ENCODE results near the gene FAM222B.
A peak's percentile ranks its signal among the peaks of the same experiment; 100 is the strongest.
"Not testable (repeated sequence)": the region's sequence is repeated elsewhere in the genome, so short reads cannot be mapped to it uniquely, and the experiment has no call there.

The FAM222B gene

DNA sequence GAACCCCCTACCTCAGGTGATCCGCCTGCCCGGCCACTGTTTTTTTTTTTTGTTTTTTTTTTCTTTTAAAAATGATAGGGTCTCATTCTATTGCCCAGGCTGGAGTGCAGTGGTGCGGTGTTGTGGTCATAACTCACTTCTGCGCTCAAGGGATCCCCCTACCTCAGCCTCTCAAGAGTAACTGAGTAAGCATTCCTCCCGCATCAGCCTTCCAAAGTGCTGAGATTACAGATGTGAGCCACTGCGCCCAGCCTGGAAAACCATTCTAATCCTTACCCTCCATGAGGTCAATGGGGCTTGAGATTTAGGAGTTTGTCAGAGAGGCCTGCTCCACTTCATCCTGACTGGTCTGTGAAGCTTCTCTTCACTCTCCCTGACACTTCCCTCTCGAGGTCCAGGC lies 24.7 kb upstream of the FAM222B start:
- DNase-seq: no peak

GRCh38 chr17:28865946-28866752 lies 23.6 kb upstream of the FAM222B start:
- peak; percentile 27 for DNase-seq

- no peak for DNase-seq
These were observed 22.6 kb upstream of the FAM222B start for GRCh38 chr17:28864991-28865849.

DNA sequence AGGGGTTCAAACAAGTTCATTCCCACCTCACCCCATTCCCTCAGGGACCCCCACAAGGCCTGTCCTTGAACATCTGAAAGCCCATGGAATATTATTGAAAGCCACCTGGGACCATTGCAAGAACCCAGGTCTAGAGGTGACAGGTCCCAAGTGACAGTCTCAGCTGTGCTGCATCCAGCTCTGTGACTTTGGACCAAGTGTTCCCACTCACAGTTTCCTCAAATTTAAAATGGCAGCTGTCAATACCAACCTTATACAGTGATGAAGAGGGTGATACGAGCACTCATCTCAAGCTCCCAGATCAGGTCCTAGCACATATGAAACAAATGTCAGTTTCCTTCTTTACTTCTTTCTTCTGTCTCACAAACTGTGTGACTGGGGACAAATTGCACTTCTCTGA lies 21.4 kb upstream of the FAM222B start:
- DNase-seq: no peak

DNA sequence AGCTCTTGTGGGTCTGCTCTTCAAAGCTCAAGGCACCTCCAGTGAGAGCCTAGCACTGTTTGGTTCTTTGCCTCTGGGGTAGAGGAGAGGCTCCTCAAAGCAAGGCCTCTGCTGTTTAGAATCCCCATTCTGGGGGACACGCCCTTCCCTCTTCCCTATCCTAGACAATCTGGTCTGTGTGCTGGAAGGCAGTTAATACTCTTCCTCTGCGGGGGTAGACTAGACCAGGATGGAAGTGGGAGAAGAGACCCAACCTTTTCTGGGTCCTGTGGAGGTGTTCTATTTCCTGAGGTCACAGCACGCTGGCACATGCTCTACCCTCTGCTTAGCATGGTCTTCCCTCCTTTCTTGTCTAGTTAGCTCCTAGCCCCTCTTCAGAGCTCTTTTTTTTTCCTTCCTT lies 20.0 kb upstream of the FAM222B start:
- DNase-seq: no peak

GRCh38 chr17:28861393-28862203 lies 19.0 kb upstream of the FAM222B start:
- DNase-seq: no peak

DNA sequence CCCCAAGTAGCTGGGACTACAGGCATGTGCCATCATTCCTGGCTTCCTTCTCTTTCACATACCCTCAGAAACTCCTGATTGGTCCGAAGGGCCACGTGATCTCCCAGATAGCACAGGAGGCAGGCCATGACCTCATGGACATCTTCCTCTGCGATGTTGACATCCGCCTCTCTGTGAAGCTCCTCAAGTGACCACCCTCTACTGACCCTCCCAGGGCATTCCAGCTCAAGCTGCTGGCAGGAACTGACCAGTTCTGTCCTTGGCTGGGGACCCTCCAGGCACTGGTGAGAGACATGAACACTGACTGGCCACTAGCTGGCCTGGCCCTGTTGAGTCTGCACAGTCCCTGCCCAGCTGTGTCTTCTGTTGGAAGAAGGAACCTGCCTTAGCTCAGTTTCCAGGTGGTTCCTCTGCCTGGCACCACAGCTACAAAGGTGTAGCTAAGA lies 17.8 kb upstream of the FAM222B start:
- no peak for DNase-seq

GRCh38 chr17:28858801-28859355 lies 16.3 kb upstream of the FAM222B start:
- DNase-seq: no peak

- no peak for DNase-seq
These were observed 15.6 kb upstream of the FAM222B start for GRCh38 chr17:28857905-28858800.

DNA sequence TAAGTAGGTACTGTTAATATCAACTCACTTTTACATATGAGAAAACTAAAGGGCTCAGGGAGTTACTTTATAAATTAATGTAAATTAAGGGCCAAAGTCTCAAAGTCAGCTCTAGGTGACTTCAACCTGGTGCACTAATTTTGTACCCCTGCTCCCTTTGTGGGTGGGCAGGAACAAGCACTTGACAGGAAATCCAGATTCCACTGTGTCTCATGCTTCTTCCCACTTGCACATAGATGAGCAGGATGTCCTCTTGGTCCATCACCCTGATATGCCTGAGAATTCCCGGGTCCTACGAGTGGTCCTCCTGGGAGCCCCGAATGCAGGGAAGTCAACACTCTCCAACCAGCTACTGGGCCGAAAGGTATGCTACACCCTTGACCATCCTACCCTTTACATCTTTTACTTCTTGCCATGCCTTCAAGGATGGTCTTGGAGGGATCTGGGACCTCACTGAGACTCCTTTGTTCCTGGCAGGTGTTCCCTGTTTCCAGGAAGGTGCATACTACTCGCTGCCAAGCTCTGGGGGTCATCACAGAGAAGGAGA lies 13.5 kb upstream of the FAM222B start:
- DNase-seq: no peak

GRCh38 chr17:28855336-28855679 lies 12.7 kb upstream of the FAM222B start:
- no peak for DNase-seq

- DNase-seq: peak; percentile 92
These were observed 12.1 kb upstream of the FAM222B start, which contains the start of gene ERAL1 for GRCh38 chr17:28854457-28855335. TSS of gene ERAL1 (plus strand) at chr17:28855016. CDS start at chr17:28855035, 19 bp downstream.

DNA sequence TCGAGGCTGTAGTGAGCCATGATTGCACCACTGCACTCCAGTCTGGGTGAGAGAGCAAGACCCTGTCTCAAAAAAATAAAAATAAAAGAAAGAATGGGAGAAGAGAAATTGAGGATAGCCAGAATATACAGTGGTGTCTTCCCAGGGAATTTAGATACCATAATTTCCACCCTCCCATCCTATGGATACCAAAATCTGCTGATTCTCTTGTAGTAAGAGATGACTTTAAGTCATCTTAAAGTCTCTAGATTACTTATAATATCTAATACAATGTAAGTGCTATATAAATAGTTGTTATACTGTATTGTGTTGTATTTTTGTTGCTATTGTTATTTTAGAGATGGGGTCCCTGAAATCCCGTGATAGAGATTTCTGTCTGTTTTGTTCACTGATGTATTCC lies 10.7 kb upstream of the FAM222B start:
- DNase-seq: no peak

DNA sequence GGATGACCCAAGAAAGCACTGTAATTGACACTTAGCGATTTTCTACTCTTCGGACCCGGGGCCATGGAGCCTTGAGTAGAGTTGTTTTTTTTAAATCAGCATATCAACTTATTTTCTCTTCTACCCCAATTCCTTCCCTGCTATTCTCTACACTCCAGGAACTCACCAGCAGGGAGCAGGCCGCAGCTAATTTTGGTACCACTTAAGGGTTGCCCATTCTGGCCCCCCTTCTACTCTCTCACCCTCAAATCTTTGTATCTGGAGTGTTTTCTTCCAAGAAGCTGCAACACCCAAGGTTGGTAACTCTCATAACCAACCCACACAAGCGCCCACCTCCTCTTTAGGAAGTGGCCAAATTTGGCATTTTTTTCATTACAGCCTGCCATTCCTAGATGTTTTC lies 6.7 kb upstream of the FAM222B start:
- no peak for DNase-seq

DNA sequence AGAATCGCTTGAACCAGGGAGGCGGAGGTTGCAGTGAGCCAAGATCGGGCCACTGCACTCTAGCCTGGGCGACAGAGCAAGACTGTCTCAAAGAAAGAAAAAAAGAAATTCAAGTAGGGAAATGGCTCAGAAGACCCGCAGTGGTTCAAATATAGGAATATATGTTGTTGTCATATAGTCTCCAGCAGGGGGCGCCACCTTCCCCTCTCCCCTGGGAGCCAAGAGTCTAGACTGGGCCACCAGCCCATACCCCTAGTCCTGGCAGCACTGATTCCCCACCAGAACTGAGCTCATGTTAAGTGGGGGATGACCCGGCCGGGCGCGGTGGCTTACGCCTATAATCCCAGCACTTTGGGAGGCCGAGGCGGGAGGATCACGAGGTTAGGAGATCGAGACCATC lies 6.1 kb upstream of the FAM222B start:
- not testable (repeated sequence) for DNase-seq

- DNase-seq: not testable (repeated sequence)
These were observed 4.1 kb upstream of the FAM222B start for GRCh38 chr17:28846699-28847098.

DNA sequence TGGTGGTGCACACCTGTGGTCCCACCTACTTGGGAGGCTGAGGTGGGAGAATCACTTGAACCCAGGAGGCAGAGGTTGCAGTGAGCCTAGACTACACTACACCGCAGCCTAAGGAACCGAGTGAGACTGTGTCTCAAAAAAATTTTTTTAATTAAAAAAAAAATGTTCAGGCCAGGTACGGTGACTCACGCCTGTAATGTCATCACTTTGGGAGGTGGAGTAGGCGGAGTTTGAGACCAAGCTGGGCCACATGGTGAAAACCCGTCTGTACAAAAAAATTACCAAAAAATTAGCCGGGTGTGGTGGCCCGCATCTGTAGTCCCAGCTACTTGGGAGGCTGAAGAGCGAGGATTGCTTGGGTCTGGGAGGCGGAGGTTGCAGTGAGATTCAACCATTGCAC lies 3.6 kb upstream of the FAM222B start:
- no peak for DNase-seq

- no peak for DNase-seq
These were observed 1.2 kb upstream of the FAM222B start for GRCh38 chr17:28843816-28844148.

DNA sequence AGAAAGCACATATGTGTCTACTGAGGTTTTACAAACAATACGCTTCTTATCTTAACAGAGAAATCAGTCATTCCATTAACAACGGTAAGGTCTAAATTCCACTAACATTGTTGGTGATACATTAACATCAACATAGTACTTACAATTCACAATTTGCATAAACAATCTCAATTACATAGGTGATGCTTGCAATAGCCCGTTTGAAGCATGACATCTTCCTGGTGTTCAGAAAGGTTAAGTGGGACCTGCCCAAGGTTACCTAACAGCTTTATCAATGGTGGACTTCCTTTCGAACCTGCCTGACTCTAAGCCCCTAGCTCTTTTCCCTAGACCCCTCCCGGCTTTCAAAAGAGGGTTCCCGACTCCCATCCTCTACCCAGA lies 699 bp downstream of the FAM222B start:
- DNase-seq: no peak

GRCh38 chr17:28839221-28839620 lies 3.4 kb downstream of the FAM222B start:
- DNase-seq: no peak

GRCh38 chr17:28836541-28836940 lies 6.0 kb downstream of the FAM222B start:
- DNase-seq: not testable (repeated sequence)

Measured in NCI-H2171 treated with DMSO at 0.1 percent for 48 hours (cell line).